Stimulated activated CD8-positive, alpha-beta memory T cell treated with anti-CD3 and anti-CD28 coated beads, Interleukin-15, amount 100 ng/mL, for 1 hour (primary cell): ENCODE results near the gene NTM.
"Not testable (repeated sequence)": the region's sequence is repeated elsewhere in the genome, so short reads cannot be mapped to it uniquely, and the experiment has no call there.

Experiments
- DNase-seq: peaks from one replicate; pipeline ENCODE4 v3.0.0-alpha.2; 2020; ENCODE audit warnings: low read depth

NTM gene

DNA sequence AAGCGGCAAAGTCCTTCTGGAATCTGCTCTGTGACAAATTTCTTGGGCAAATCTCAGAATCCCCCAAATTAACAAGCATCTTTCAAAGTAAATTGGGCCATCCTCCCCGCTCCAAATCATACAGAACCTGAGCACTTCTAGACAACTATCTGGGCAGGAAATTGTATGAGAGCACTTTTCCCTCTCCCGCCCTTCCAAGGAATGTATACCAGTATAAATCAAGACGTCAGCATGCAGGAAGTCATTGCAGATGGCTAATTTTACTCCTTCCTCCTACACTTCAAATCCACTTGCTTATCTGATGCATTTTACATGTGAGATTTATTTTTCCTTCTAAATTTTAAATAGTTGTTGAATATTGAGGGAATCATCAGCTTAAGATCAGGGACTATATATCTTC lies 52.1 kb downstream of the NTM start:
- DNase-seq = no peak

GRCh38 chr11:131423688-131424087 lies 53.3 kb downstream of the NTM start:
- no peak for DNase-seq

GRCh38 chr11:131424257-131424876 lies 54.0 kb downstream of the NTM start:
- DNase-seq = not testable (repeated sequence)

DNA sequence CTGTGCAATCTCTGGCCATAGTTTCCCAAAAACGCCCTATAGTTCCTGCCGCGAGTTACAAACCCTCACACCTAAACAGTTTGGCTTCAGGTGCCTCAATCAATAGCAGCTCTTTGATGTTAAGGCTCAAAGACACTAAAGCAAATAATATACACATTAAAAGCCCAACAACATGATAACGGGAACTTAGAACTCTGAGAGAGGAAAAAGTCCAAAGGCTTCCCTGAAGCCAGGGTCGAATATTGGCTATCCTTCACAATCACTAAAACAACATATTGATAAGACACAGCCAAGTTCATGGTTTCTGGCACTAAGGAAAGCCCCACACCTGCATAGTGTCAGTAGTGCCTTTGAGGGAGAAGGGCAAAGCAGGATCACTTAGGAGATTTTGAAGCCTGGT lies 54.9 kb downstream of the NTM start:
- DNase-seq = no peak

- no peak for DNase-seq
Observed at GRCh38 chr11:131428853-131429252, 58.4 kb downstream of the NTM start.

GRCh38 chr11:131430473-131431208 lies 60.2 kb downstream of the NTM start:
- DNase-seq = no peak

GRCh38 chr11:131441051-131441810 lies 70.8 kb downstream of the NTM start:
- DNase-seq = no peak

- no peak for DNase-seq
Observed at GRCh38 chr11:131446590-131447275, 76.3 kb downstream of the NTM start.

GRCh38 chr11:131447277-131447815 lies 76.9 kb downstream of the NTM start:
- DNase-seq = no peak

- no peak for DNase-seq
Observed at GRCh38 chr11:131447898-131448297, 77.5 kb downstream of the NTM start.

DNA sequence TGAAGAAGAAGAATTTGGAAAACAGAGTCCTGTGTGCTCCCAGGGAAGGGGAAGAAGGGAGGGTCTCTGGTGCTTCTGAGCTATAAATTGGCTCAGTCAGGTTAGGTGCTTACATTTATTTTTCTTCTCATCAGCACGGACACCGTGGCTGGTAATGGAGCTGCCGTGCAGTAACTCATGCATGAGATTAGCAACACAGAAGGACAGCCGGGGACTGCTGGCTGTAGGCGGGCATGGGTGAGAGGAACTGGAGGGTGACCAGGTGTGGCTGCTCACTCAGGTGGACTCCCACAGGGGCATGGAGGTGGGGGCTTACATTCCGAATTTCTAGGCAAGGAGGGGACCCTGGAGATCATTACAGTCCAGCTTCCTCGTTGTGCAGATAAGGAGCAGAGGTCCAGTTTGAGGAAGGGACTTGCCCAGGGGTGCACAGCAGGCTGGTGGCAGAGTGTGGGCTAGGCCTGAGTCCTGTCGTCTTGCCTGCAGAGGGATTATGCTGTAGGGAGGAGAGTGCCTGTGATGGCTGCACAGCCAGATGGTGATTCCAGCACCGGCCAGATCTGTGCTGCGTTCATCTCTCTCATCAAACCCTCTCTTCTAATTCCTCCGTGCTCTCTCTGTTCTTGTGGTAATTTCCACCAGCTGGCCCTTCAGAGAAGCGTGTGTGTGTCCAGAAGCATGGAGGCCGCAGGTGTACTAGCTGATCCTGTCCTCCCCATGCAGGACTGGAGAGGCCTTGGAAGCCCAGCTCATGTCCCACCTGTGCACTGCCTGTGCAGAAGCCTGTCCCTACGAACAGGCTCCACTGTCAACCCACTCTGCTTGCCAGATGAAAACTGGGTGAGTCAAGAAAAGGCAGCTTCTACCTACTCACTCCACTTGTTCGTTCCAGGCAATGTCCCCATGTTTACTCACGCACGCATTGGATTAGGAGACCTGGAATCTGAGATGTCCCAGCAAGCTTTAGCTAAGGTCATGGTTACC lies 78.9 kb downstream of the NTM start:
- DNase-seq = no peak

- DNase-seq = no peak
Observed at GRCh38 chr11:131454490-131454889, 84.1 kb downstream of the NTM start.

- DNase-seq = no peak
Observed at GRCh38 chr11:131454989-131455388, 84.6 kb downstream of the NTM start.

DNA sequence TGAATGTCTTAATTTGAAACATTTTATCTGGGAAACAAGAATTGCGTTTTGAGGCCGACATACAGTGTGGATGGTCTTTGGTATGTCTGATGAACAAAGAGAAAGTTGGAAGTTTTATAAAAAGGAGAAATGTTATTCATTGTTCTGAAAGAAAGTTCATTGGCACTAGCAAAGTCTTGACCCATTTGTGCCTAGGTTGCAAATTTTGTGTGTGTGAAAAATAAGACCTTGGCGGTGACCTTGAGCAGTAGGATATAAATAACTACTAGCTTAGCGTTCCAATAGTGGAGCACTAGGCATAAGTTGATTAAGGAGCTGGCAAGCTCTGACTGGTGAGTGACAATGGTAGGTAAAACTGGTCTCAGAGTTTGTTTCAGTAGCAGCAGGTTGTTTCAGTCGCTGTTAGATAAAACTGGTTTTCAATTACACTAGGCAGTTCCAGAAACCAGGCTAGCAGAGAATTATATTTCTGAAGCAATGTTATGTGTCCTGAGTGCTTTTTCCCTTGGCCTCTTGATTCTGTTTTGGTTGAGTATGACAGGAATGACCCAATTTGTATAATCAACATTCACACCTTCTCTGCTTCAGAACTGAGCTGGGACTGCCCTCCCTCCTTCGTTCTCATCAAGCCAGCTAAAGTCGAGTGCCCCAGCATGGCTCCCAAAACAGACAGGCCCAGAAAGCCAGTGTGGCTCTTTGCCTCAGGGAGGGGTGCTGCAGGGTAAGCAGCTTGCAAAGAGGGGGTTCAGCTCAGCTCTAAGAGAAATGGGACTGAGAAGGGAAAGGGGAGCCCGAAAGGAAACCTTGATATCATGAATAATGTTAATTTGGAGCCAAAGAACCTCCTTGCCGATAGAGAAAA lies 85.7 kb downstream of the NTM start:
- DNase-seq = no peak

DNA sequence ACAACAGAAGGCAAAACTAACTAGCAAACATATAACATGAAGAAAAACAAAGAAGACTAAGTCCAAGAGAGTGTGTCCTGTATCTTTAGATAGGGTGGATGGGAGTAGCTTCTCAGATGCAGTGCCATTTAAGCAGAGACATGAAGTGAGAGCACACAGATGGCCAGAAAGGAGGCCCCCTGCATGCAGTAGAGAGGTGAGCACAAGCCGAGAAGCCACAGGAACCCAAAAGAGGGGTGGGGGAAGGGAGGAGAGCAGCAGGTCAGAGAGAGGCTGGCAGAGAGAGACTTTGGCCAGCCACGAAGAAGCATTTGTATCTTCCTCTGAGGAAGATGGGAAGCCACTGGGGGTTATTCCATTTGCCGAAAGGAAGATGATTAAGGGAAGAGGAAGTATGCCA lies 86.7 kb downstream of the NTM start:
- DNase-seq = no peak

GRCh38 chr11:131458421-131458820 lies 88.0 kb downstream of the NTM start:
- DNase-seq = no peak

DNA sequence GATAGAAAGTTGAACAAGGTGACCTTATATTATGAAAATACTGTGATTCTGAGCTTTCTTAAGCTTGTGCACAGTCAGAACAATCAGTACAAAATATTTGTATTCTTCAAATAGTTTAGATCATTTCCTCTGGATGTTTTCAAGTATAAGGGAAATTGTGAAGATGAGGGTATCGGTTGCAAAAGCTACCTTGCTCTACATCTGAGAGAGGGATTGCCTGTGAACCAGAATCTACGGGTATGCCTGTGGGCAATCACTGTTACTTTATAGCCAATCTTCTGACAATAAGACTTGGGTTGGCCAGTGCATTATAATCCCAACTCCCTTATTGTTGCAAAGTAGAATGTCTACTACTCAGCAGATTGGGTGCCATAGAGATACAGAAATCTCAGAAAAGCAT lies 90.5 kb downstream of the NTM start:
- DNase-seq = no peak

GRCh38 chr11:131462622-131463021 lies 92.2 kb downstream of the NTM start:
- DNase-seq = no peak

DNA sequence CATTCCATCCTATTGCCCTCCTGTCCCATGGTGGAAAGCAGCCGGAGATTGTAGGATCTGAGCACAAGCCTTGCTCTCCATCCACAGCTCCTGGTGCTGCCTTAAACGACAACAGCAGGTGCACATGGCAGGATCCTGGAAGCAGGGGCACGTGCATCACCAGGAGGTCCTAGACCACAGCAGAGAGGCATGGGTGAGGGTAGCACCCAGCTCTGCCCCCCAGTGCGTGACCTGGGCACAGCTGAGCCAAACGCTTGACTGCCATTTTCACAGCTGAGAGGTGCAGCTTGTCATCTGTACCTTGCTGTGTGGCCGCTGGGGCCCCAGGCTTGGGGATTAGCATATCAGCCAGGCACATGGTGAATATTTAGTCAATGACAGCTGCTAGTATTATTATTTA lies 92.7 kb downstream of the NTM start:
- DNase-seq = no peak
